ACHN (cell line): ENCODE measurements around the gene IFNA10.
"Not testable (repeated sequence)": the region's sequence is repeated elsewhere in the genome, so short reads cannot be mapped to it uniquely, and the experiment has no call there.

Source experiments
- DNase-seq: peaks from one replicate; pipeline ENCODE4 v3.0.0-alpha.2; 2015
- in situ Hi-C: cut with HindIII; loops from 2 replicates; pipeline ENCODE4 v1.10.0; 2017; ENCODE audit warnings: low sequenced_read_pairs, low pct_ligation_motif_present, low pct_unique_long_range_greater_than_20kb

The IFNA10 gene

GRCh38 chr9:21205204-21205603 is 1.7 kb downstream of the IFNA10 start:
- in situ Hi-C loops, result no loop called here

GRCh38 chr9:21202105-21202504 is 4.8 kb downstream of the IFNA10 start, which contains the start of gene IFNA7:
Gene IFNA7 (minus strand): TSS chr9:21202205. CDS start chr9:21202165, 40 bp downstream.
- DNase-seq, in situ Hi-C loops: not testable (repeated sequence)

More at GRCh38 chr9:21205204-21205603, 1.7 kb downstream of the IFNA10 start:
- DNase-seq, result no peak

GRCh38 chr9:21194867-21195776 is 11.8 kb downstream of the IFNA10 start:
- in situ Hi-C loops, DNase-seq: not testable (repeated sequence)

- in situ Hi-C loops, result not testable (repeated sequence)
These were observed 19.5 kb downstream of the IFNA10 start, which contains the start of gene IFNA4 for GRCh38 chr9:21187487-21187886. Gene IFNA4 (minus strand): TSS chr9:21187587. CDS start chr9:21187531, 56 bp downstream.

GRCh38 chr9:21182810-21183736 is 23.9 kb downstream of the IFNA10 start:
- in situ Hi-C loops, DNase-seq: not testable (repeated sequence)

More at GRCh38 chr9:21187487-21187886, 19.5 kb downstream of the IFNA10 start, which contains the start of gene IFNA4:
- DNase-seq, result not testable (repeated sequence)

GRCh38 chr9:21174671-21175070 is 32.3 kb downstream of the IFNA10 start:
- DNase-seq, result no peak
- in situ Hi-C loops, result no loop called here

- in situ Hi-C loops, result no loop called here
- no peak for DNase-seq
These were observed 34.8 kb downstream of the IFNA10 start for GRCh38 chr9:21172156-21172555.

GRCh38 chr9:21171351-21171750 is 35.6 kb downstream of the IFNA10 start:
- DNase-seq, result no peak
- in situ Hi-C loops, result no loop called here

GRCh38 chr9:21166560-21166959 is 40.4 kb downstream of the IFNA10 start, which contains the start of gene IFNA21:
Gene IFNA21 (minus strand): TSS chr9:21166660. CDS start chr9:21166612, 48 bp downstream.
- in situ Hi-C loops, result not testable (repeated sequence)

GRCh38 chr9:21165516-21165915 is 41.4 kb downstream of the IFNA10 start:
- in situ Hi-C loops, result no loop called here
- no peak for DNase-seq

More at GRCh38 chr9:21166560-21166959, 40.4 kb downstream of the IFNA10 start, which contains the start of gene IFNA21:
- not testable (repeated sequence) for DNase-seq

GRCh38 chr9:21160178-21160577 is 46.8 kb downstream of the IFNA10 start:
- DNase-seq, result no peak

More at GRCh38 chr9:21160178-21160577, 46.8 kb downstream of the IFNA10 start:
- in situ Hi-C loops, result no loop called here
